HG02763 (cell line): ENCODE data around the gene IRF2BPL.

Experiments
- ATAC-seq: cut with Tn5 transposase; IDR thresholded peaks from one replicate; pipeline ENCODE4 v1.9.1; 2021; ENCODE audit warnings: mild to moderate bottlenecking, moderate library complexity; ENCODE audit not compliant: unreplicated experiment

The IRF2BPL gene

DNA sequence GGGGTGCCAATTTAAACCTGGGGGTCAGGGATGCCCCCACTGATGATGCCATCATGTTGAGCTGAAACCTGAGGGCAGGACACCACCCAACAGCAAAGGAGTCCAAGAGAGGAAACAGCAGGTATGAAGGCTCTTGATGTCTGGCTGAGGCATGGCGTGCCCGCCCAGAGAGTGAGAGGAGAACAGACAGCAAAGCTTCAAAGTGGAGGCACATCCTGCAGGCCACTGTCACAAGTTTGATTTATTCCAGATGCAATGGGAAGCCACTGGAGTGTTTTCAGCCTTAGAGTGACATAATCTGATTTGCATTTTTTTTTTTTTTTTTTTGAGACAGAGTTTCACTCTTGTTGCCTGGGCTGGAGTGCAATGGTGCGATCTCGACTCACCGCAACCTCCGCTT is 34.8 kb downstream of the IRF2BPL start:
- no peak for ATAC-seq

DNA sequence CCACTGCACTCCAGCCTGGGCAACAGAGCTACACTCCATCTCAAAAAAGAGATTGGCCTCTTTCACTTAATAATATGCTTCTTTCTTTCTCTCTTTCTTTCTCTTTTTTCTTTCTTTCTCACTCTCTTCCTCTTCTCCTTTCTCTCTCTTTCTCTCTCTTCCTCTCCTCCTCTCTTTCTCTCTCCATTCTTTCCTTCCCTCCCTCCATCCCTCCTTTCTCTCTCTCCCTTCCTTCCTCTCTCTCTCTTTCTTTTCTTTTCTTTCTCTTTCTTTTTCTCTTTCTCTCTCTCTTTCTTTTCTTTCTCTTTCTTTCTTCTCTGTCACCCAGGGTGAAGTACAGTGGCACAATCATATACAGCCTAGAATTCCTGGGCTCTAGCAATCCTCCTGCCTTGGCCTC is 38.4 kb downstream of the IRF2BPL start:
- ATAC-seq, result no peak

DNA sequence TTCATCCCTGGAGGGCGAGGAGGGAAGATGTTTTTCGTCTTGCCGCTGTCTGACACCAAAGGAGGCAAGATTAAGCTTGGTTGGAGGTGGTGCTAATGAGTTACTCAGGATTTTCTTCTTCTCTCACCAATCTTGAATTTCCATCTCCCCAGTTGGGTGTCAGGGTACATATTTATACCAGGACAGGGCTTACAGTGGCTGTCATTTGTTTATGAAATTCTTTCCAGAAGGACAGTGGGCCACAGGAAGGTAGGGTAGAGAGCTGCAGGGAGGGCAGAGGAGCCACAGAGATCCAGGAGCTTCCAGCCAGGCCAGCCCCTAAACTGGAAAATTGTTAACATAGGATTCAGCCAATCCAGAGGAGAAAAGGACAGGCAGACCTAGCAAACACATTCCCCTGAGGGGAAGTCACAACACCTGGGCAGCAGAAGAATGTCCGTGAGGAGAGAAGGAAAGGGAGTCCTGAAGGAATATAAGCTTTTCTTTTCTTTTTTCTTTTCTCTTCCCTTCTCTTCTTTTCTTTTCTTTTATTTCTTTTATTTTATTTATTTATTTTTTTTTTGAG is 40.5 kb downstream of the IRF2BPL start:
- no peak for ATAC-seq

DNA sequence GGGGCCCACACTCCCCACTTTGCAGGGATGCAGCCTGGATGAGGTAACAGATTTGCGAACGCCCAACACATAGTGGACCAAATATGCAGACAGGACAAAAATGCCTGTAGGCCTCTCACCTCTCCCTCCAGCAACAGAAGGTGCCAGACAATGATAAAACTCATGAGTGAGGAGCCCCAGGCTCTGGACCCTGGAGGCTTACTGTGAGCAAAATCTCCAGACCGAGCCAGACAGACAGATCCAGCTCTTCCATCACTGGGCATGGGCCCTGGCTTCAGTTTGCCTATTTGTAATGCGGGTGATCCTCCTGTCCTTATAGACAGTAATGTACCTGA is 42.3 kb downstream of the IRF2BPL start:
- no peak for ATAC-seq

DNA sequence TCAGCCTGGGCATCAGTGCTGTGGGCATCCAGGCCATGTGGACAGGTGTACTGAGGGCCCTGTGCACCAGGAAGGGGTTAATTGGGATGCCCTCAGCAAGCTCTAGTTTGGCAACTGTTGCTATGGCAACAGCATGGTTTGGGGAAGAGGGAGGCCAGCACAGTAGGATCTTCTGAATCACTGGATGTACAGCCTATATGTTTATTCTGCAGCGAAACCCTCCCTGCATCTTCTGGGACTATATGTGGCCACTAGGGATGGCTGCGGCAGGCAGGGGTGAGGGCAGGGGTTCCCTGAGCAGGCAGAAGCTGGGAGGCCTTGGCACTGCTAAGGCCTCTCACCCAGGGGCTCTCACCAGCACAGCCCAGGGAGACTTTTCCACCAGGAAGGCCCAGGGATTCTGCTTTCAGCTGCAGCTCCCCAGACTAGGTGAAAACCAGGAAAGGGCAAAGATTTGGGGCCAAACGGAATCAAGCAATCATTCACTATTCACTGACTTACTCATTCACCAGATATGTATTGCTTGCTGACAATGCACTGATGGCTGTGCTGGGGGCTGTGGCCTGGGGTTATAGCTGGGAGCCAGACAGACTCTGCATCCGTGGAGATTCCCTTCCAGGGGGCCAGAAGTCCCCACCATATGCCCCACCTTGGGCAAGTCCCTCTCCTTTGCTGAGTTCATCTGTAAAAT is 42.8 kb downstream of the IRF2BPL start:
- ATAC-seq, result no peak

DNA sequence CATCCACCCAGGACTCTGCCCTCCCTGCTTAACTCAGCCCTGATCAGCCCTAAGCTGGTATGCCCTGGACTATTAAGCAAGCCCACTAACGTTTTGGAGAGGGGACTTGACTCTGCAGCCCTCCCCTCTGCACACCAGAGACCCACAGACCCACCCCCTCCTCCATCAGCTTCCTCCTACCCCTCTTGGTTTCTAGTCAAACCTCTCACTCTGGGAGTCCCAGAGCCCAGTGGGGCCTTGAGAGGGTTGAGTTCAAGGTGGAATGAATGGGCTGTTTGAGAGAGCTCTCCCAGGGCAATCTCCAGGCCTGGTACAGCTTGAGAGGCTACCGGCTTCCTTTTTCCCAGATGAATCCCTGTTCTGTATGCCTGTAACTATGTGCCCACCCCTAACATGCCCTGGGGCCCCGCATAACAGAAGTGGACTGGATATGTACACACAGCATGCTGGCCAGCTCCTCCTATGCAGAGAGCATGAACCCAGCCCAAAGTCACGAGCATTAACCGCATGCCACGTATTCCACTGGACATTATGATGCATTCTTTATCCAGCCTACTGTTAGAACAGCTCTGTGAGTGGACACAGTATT is 43.6 kb downstream of the IRF2BPL start:
- ATAC-seq, result no peak

DNA sequence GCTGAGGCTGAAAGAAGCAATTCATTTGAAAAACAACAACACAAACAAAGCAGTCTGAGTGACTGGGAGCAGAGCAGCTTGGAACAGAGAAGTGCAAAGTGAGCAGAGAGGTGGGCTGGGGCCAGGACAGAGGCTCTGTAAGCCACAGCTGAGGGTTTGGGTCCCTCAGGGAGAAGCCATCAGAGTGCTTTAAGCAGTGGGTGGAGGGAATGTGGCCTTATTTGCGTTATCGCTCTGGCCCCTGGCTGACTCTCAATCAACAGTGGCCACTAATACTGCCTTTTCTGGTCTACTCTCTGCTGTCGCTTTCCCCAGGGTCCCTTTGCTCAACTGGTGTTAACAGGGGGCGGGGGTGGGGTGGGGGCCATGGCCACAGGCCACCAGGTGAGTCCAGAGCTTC is 44.2 kb downstream of the IRF2BPL start:
- no peak for ATAC-seq

DNA sequence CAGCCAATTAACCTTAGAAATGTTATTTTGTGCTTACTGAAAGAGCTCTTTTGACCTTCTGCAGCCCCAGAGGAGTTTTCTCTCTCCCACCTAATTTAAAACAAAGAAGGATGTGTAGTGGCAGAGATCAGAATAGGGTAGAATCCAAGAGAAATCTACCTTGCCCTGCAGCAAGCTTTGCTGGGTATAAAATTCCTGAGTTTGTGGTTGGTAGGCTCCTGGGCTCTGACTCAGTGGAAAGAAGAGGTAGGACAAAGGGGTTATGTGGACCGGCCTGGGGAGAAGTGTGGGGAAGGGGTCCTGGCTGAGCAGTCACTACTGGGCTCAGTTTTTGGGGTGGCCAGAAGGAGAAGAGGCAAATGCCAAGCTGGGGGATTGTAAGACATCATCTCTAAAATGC is 46.8 kb downstream of the IRF2BPL start:
- ATAC-seq, result no peak

DNA sequence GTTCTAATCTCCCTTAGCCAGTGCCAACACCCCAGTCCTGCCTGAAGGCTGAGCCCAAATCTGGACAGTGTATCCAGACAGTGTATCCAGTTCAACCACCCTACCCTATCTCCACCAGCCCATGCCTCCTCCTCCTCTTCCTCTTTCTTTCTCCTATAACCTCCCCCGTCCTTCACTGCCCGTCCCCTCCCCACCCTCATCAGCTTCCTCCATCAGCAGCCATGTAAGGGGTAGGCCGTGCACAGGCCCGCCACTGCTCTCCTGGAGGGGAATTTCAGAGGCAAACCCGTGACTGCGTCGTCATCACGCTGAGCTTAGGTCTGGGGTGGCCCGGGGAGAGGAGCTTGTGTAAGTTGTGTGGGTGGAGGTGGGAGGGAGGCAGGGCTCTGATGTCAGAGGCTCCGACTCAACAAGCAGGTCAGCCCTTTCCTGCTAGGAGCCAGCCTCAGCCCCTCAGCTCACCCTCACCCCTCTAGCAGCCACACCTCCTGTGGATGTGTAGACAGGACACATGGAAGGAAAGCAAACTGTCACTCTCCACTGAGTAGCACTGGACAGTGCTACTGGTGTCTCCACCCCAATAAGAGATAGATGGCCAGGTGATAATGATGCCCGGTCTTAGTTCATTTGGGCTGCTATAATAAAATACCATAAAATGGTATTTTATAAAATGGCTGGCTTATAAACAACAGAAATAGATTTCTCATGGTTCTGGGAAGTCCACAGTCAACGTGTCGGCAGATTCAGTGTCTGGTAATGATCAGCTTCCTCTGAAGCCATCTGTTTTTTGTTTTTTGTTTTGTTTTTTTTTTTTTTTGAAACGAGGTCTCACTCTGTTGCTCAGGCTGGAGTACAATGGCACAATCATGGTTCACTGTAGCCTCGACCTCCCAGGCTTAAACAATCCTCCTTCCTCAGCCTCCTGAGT is 50.5 kb downstream of the IRF2BPL start:
- peak; percentile 90 for ATAC-seq

DNA sequence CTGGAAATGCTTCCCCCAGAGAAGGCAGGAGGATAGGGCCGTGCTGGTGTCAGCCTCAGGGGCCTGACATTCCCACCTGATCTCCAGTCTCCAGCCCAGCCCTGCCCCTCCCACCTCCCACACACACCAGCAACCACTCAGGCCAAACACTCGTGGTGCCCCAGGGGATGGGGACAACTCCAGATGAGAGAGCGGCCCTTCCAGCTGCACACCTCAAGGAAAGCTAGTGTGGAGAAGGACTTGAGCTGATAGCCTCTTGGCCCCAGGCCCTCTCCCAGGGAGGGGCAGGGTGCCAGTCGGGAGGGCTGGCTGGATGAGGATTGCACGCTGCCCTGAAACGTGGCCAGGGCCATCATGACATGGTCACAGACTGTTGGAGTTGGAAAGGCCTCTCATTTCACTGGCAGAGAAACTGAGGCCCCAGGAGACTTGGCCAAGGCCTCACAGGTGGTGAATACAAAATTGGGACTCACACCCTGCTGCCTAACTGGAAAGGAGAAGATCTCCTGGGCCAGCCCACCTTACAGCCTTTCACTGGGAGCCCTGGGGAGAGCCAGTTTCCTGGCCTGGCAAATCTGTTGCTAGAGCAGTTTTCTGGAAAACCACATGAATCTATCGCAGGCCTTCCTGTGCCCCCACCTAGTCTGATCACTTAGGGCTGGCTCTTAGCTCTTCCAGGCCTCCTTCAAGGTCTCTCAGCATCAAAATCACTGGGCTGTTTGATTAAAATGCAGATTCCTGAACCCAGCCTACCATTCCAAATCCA is 52.1 kb downstream of the IRF2BPL start:
- ATAC-seq, result no peak

DNA sequence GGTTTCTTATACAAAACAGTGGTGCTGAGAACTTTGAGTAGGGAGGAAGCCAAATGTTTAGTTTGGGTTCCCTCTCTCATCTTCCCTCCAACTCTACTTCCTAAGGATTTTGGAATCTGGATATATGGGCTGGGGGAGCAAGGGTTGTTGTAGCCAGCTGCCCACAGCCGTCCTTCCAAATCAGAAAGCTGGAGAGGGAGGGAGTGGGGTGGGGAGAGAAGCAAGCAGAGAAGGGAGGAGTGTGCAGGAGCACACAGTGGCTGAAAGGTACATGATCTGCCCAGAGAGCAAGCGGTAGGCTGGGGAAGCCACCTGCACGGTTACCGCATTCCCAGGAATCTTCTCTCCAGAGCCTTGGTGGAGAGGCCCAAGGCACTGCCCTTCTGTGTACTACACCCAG is 52.7 kb downstream of the IRF2BPL start:
- ATAC-seq, result no peak

DNA sequence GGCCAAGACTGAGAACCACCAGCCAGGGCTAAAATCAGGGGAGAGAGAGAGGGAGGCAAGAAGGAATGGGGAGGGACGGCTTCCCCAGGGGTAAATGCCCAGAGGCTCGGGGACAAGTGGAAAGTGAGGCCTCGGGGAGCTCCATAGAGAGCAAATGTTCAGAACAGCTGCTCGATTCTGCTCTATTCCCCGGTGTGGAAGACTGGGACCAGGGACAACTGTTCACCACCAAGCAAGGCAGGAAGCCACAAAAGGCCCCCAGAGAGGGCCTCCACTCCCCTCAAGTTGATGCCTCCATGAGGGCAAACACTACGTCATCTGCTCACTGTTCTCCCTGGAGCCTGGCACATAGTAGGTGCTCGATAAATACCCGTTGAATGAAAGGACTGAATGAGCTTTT is 53.5 kb downstream of the IRF2BPL start:
- ATAC-seq, result no peak
